Activated T-helper 9 cell treated with anti-CD3 and anti-CD28 coated beads, Interleukin-2, amount 50 U/mL, for 16 hours (primary cell): ENCODE data around the gene FAM110D.

Experiments used
- DNase-seq: peaks from one replicate; pipeline ENCODE4 v3.0.0-alpha.2; 2020; ENCODE audit warnings: low read depth

Gene FAM110D

GRCh38 chr1:26158908-26159742, at the start of gene FAM110D:
FAM110D (plus strand) TSS chr1:26159079; CDS start chr1:26161292, 2,213 bp downstream.
- no peak for DNase-seq

DNA sequence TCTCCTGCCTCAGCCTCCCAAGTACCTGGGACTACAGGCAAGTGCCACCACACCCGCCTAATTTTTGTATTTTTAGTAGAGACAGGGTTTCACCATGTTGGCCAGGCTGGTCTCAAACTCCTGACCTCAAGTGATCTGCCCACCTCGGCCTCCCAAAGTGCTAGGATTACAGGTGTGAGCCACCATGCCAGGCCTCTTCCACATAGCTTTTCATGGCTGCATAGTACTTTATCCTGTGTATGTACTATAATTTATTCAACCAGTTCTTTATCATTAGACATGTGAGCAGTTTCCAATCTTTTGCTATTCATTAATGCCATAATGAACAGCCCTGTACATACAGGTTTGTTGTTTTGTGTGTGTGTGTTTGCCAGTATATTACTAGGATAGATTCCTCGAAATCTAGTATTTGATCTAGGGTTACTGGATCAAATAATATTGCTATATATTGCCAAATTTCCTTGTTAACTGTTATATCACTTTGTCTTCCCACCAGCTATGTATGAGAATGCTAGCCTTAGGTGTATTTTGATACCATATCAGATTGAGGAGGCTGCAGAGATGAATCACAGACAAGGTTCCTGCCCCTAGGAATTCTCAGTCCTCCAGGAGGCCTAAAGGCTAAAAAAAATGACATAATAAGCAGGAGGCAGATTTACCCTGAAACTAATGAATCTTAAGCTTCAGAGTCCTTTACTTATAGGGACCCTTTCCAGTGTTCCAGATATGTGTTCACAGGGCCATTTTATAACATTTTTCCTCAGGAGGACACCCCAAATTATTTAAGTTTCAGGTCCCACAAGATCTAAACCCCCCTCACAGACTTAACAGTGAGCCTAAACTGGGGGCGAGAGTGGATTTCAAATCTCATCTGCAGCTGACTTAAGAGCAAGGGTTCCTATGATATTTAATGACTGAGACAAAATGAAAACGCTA, 49.4 kb upstream of the FAM110D start:
- DNase-seq, result no peak

- DNase-seq, result peak; percentile 56
Observed at GRCh38 chr1:26110731-26111529, 47.9 kb upstream of the FAM110D start.

DNA sequence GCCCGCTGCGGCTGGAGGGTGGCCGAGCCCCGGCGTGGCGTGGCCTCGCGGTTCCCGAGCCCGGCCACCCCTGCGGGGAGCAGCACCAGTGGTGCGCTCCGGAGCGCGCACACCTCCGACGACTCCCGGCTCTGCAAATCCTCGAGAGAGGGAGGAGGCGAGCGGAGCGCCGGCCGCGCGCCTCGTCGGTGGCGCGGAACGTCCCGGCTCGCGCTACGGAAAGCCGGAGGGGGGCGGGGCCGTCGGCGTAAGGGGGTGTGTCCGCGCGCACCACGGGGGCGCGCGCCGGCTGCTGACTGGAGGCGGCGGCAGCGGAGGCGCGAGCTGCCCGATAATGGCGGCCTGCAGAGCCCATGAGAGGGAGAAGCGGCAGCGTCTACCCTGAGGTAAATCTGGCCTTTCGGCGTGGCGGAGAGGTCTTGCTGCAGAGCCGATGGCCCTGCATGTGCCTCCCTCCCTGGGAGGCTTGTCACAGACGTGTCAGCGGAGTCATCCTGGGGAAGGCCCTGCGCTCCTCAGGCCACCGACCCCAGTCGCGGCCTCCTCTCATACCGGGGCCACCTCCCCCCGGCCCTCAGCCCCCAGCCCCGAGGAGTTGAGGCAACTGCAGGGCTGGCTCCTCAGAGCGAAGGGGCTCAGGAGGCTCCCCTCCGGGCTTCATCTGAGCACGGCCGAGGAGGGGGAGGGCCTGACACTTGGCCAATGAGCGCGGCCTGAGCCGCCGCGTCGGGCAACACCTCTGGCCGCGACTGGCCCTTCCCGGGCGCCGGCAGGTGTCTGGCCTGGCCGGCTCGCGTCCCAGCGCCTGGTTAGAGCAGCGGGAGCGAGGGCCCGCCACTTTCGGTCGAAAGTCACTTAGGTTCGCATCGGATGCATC, 47.1 kb upstream of the FAM110D start, which contains the start of gene PDIK1L:
Gene PDIK1L (plus strand): TSS at position 295 of the 877 bp plus-strand sequence. CDS start 2,485 bp downstream, outside the sequence.
- DNase-seq, result peak; percentile 93

GRCh38 chr1:26112407-26112775, 46.5 kb upstream of the FAM110D start:
- DNase-seq, result no peak

DNA sequence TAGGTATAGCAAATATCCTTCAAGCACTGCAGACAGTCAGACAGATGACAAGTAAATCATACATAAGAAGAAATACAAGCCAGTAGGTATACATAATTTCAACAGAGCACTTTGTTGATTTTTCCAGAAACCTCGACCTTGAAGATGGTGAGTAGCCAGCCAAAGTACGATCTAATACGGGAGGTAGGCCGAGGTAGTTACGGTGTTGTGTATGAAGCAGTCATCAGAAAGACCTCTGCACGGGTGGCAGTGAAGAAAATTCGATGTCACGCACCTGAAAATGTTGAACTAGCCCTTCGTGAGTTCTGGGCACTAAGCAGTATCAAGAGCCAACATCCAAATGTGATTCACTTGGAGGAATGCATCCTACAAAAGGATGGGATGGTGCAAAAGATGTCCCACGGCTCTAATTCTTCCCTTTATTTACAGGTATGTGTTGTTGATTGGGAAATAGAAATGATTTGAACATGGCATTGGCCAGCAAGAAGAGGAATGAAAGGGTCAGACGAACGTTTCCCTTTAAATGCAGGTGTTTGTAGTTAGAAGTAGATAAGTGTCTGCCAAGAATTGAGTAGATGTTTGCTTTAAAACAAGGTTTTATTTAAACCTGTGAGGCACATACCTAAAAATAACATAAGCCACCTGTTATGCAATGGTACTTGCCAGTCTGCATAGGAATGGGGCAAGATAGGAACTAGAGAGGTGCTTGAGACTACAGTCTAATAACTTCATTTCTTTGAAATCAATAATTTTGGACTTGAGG, 44.5 kb upstream of the FAM110D start:
- DNase-seq, result no peak

GRCh38 chr1:26119892-26120608, 38.8 kb upstream of the FAM110D start:
- DNase-seq, result no peak

DNA sequence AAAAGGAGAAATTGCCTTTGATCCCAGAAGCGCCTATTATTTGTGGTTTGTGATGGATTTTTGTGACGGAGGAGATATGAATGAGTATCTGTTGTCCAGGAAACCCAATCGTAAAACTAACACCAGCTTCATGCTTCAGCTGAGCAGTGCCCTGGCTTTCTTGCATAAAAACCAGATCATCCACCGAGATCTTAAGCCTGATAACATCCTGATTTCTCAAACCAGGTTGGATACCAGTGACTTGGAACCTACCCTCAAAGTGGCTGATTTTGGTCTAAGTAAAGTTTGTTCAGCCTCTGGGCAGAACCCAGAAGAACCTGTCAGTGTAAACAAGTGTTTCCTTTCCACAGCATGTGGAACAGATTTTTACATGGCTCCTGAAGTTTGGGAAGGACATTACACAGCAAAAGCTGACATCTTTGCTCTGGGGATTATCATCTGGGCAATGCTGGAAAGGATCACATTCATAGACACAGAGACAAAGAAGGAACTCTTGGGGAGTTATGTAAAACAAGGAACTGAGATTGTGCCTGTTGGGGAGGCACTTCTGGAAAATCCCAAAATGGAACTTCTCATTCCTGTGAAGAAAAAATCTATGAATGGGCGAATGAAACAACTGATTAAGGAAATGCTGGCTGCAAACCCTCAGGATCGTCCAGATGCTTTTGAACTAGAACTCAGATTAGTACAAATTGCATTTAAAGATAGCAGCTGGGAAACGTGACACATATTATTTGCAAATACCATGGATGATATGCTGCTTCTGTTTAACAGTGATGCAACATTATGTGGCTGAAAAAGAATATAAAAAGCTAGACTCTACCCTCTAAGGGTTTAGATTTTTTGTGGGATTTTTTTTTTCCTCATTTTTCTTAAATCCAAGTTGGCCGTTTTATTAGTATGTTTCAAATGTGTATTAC, 36.8 kb upstream of the FAM110D start:
- no peak for DNase-seq

- no peak for DNase-seq
Observed at GRCh38 chr1:26122988-26123973, 35.6 kb upstream of the FAM110D start.

DNA sequence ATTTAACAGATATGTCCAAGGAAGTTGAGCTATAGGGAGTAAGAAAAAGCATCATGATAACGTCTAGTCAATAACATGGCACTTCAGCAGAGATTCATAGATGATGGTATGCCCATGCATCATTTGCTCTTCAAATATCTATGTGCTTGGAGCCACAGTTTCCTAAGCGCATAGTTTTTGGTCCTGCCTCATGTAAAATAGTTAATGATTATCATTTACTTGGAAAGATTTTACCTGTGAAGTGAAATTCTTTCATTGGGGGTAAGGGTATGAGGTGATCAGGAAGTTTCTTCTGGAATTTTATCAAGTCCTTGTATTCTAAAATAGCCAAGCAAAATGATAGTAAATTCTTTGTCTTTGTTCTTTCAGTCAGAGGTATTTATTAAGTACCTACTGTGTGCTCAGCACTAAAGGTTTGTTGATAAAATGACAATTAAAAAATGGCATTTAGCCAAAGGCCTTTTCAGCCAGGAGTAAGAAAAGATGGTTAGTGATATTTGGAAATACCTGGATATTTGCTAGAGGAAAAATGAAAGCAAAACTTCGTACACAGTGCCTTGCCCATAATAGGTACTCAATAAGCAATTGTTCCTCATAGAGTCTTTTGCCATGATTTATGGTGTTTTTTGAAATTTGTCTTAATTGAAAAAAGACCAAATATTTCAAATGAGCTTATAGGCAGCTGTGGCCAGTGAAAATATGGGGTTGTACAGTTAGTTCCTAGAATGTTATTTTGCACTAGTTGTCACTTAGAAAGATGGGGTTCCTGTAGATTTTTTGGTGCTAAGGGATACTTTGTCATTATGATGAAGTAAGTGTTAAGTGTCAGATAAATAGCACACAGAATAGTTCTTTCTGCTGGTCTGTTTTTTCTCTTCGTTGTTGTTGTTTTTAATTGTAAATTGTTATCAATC, 34.2 kb upstream of the FAM110D start:
- DNase-seq, result no peak

GRCh38 chr1:26125382-26125781, 33.5 kb upstream of the FAM110D start:
- no peak for DNase-seq

DNA sequence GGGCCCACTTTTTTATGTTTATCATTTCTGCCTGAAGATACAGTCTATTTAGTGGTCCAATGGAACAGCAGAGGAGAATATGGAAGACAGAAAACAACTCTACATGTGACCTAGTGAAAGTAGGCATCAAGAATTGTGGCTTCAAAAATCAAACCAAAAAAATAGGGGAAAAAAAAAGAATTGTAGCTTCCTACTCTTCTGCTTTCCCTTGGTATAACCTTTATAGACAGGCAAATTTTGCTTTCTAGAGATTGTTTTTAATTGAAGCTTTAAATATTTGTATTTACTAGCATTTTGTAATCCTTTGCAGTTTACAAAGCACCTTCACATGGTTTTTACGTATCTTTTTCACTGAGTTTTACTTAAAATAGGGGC, 32.9 kb upstream of the FAM110D start:
- no peak for DNase-seq

DNA sequence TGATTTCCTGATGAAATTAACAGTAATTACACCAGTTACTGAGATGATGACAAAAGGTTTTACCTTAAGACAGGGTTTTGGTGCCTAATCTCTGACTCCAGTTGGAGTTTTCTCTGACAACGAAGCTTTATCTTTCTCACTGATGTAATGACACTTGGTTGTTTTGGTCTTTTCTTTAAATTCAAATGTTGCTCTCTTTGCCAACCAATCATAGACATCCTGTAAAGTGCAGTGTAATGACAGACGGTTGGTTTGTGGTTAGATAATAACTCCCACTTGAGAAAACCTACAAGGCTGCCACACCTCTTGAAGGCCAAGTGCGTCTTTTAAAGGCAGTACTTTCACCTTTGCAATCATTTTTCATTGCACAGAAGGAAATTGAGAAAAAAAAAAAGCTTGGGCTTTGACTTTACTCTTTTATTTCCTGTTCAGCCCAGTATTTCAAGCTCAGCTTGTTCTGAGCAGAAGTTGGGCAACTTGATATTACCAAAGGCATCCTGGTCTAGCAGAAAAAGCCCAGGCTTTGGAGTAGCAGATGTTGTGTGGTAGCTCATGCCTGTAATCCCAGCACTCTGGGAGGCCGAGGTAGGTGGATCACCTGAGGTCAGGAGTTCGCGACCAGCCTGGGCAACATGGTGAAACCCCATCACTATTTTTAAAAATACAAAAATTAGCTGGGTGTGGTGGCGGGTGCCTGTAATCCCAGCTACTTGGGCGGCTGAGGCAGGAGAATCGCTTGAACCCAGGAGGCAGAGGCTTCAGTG, 32.4 kb upstream of the FAM110D start:
- DNase-seq, result peak; percentile 15

- no peak for DNase-seq
Observed at GRCh38 chr1:26127235-26128163, 31.4 kb upstream of the FAM110D start.
